OCI-LY7 (cell line): Measurements from ENCODE around the gene PIGQ. TPM values are rescaled to one million over a fixed set of nuclear protein-coding genes. Genes with fewer than 3 reads are reported as not detected.

ENCODE experiments used
- BruUV-seq: library from RNA; stranded (reverse); fragments of 400-500 nt; replicated peaks from 2 replicates; lab custom pipeline; 2021; lab: Mats Ljungman, UMichigan
- CTCF ChIA-PET: fragments of 300-600 bp; sonication (Branson Sonifier 250); formaldehyde crosslinking; loops from one replicate; lab custom pipeline; 2022; ENCODE audit warnings: antibody characterized with exemption; ENCODE audit not compliant: unreplicated experiment; lab: Charles Lee
- POLR2A ChIA-PET: fragments of 300-600 bp; sonication (Branson Sonifier 250); formaldehyde crosslinking; loops from one replicate; lab custom pipeline; 2022; ENCODE audit warnings: antibody characterized with exemption; lab: Charles Lee
- DNase-seq: peaks from one replicate; pipeline ENCODE4 v3.0.0-alpha.2; 2015; ENCODE audit warnings: low spot score
- H2AFZ ChIP-seq: fragments of 200-600 bp; sonication (generic), shearing (Covaris generic); 2 replicates; pipeline ENCODE4 v1.6.1; 2014; ENCODE audit warnings: mild to moderate bottlenecking, antibody characterized with exemption, low read length, moderate library complexity
- H3K27ac ChIP-seq: fragments of 200-600 bp; sonication (generic); 2 replicates; pipeline ENCODE4 v1.5.1; 2014; ENCODE audit warnings: mixed run types, low read depth, mild to moderate bottlenecking, moderate library complexity, low read length, inconsistent platforms; ENCODE audit not compliant: poor library complexity, severe bottlenecking
- H3K36me3 ChIP-seq: fragments of 200-600 bp; sonication (generic); 2 replicates; pipeline ENCODE4 v1.6.1; 2014; ENCODE audit warnings: mild to moderate bottlenecking, antibody characterized with exemption, low read length, moderate library complexity, mixed read lengths; ENCODE audit not compliant: insufficient read depth
- H3K4me1 ChIP-seq: fragments of 200-600 bp; sonication (generic); 2 replicates; pipeline ENCODE4 v1.5.1; 2014; ENCODE audit warnings: mild to moderate bottlenecking, low read length; ENCODE audit not compliant: insufficient read depth, poor library complexity, severe bottlenecking
- H3K4me2 ChIP-seq: fragments of 200-600 bp; sonication (generic); 2 replicates; pipeline ENCODE4 v1.6.1; 2014; ENCODE audit warnings: mild to moderate bottlenecking, low read length
- H3K4me3 ChIP-seq: fragments of 200-600 bp; sonication (generic); 2 replicates; pipeline ENCODE4 v1.5.1; 2014; ENCODE audit warnings: mild to moderate bottlenecking, low read depth, low read length; ENCODE audit not compliant: poor library complexity, severe bottlenecking
- H3K79me2 ChIP-seq: fragments of 200-600 bp; sonication (generic); 2 replicates; pipeline ENCODE4 v1.6.1; 2016; ENCODE audit warnings: low read depth, mild to moderate bottlenecking, low read length, moderate library complexity, mixed read lengths; ENCODE audit not compliant: insufficient read depth
- H3K9me2 ChIP-seq: fragments of 200-600 bp; sonication (generic); 2 replicates; pipeline ENCODE4 v1.6.1; 2016; ENCODE audit warnings: mild to moderate bottlenecking, low read length, mixed read lengths; ENCODE audit not compliant: insufficient read depth
- H3K9me3 ChIP-seq: fragments of 200-600 bp; sonication (generic); 2 replicates; pipeline ENCODE4 v1.6.1; 2014; ENCODE audit warnings: mild to moderate bottlenecking, mixed run types, low read length, mixed read lengths
- H4K20me1 ChIP-seq: fragments of 200-600 bp; sonication (generic); 2 replicates; pipeline ENCODE4 v1.6.1; 2014; ENCODE audit warnings: mild to moderate bottlenecking, antibody characterized with exemption, low read length, moderate library complexity, mixed read lengths; ENCODE audit not compliant: insufficient read depth
- EZH2phosphoT487 ChIP-seq: fragments of 200-600 bp; sonication (generic); IDR thresholded peaks from 2 replicates; pipeline ENCODE4 v1.6.1; 2018; ENCODE audit warnings: low read depth, borderline replicate concordance, mild to moderate bottlenecking, mixed run types, antibody characterized with exemption, low read length, moderate library complexity, mixed read lengths
- intact Hi-C: fragments of 100-400 bp; cut with micrococcal nuclease; formaldehyde crosslinking; loops from one replicate; pipeline ENCODE4 v1.10.0; 2022; ENCODE audit not compliant: unreplicated experiment
- total RNA-seq, 2 experiments: library from RNA; depleted of rRNA in 1 of 2; stranded (reverse); fragments of >200 nt in 1 of 2; shearing (Covaris generic) in 1 of 2; gene quantifications; 2 replicates each; pipeline ENCODE4 v1.2.3, GENCODE V29; 2014 to 2022
- TF ChIP-seq, protein P1 (sequence below): fragments of 200-600 bp; sonication (generic); conservative IDR thresholded peaks from 2 replicates; pipeline ENCODE4 v1.5.1; 2014; ENCODE audit warnings: mild to moderate bottlenecking, antibody characterized with exemption, low read length, moderate library complexity, mixed read lengths

Gene PIGQ
- total RNA-seq, 2 experiments from 2014 or later: 39.0 to 54.2 TPM

DNA sequence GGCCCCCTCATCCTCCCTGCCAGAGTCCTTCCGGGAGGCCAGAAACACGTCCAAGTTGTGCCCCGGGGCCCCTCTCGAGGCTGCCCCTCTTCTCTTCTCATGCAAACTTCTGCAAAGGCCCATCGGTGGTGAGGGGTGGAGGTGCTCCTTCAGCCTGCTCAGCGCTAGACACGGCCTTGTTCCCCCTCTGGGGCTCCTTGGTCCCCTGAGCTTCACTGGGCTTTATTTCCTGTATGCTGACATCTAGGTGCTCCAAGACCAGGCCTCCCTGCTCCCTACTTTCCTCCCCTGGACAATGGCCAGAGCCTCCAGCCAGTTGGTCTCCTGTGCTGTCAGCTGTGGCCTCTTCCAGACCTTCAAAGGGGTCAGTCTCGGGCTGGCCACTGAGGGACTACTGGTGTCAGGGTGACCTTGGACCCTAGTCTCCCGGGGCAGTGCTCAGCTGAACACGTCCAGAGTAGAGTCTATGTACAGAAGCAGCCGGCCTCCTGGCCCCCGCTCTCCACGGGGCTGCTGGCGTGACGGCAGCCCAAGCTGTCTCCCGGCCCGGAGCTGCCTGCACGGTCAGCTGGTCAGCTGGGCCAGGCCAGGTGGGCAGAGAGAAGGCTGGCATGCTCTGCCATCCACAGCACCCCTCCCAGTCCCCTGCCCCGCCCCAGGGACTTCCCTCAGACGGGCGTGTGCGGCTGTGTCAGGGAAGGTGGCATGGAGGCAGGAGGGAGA is 11.3 kb upstream of the PIGQ start:
- ChIA-PET CTCF (no interaction called here), POLR2A (no interaction called here)
- Histone ChIP-seq H3K9me3 (no peaks in the 10 kb centered on the region), H3K9me2 (no peaks in the 10 kb centered on the region), H3K4me3 (no peak overlapping the region), H3K79me2 (no peaks in the 10 kb centered on the region), H3K36me3 (no peaks in the 10 kb centered on the region), H3K27ac (no peak overlapping the region), H3K4me2 (no peak overlapping the region), H3K4me1 (no peaks in the 10 kb centered on the region), H2AFZ (no peak overlapping the region), H4K20me1 (no peaks in the 10 kb centered on the region)
- TF ChIP-seq EZH2phosphoT487: no peak
- TF ChIP-seq, protein P1, sequence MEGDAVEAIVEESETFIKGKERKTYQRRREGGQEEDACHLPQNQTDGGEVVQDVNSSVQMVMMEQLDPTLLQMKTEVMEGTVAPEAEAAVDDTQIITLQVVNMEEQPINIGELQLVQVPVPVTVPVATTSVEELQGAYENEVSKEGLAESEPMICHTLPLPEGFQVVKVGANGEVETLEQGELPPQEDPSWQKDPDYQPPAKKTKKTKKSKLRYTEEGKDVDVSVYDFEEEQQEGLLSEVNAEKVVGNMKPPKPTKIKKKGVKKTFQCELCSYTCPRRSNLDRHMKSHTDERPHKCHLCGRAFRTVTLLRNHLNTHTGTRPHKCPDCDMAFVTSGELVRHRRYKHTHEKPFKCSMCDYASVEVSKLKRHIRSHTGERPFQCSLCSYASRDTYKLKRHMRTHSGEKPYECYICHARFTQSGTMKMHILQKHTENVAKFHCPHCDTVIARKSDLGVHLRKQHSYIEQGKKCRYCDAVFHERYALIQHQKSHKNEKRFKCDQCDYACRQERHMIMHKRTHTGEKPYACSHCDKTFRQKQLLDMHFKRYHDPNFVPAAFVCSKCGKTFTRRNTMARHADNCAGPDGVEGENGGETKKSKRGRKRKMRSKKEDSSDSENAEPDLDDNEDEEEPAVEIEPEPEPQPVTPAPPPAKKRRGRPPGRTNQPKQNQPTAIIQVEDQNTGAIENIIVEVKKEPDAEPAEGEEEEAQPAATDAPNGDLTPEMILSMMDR: no peak
- BruUV-seq: no TSS peak
- intact Hi-C loops: no loop called here
- DNase-seq: no peak

GRCh38 chr16:559021-559380 is 10.8 kb upstream of the PIGQ start:
- BruUV-seq: no TSS peak
- Histone ChIP-seq H3K9me2 (no peaks in the 10 kb centered on the region), H3K4me1 (no peaks in the 10 kb centered on the region), H3K9me3 (no peaks in the 10 kb centered on the region), H2AFZ (no peak overlapping the region), H4K20me1 (no peaks in the 10 kb centered on the region), H3K27ac (no peak overlapping the region), H3K4me3 (no peak overlapping the region), H3K4me2 (no peak overlapping the region), H3K79me2 (no peaks in the 10 kb centered on the region), H3K36me3 (no peaks in the 10 kb centered on the region)
- ChIA-PET POLR2A (no interaction called here), CTCF (no interaction called here)
- TF ChIP-seq, protein P1: no peak
- TF ChIP-seq EZH2phosphoT487: no peak
- intact Hi-C loops: no loop called here
- DNase-seq: no peak

GRCh38 chr16:559411-560203 is 10.2 kb upstream of the PIGQ start:
- H4K20me1 ChIP-seq: no peaks in the 10 kb centered on the region
- DNase-seq: no peak
- H3K4me2 ChIP-seq: no peak overlapping the region
- no peak overlapping the region for H3K4me3 ChIP-seq
- no peak for TF ChIP-seq EZH2phosphoT487
- TF ChIP-seq, protein P1: no peak
- no peaks in the 10 kb centered on the region for H3K4me1 ChIP-seq
- no peak overlapping the region for H2AFZ ChIP-seq
- no peaks in the 10 kb centered on the region for H3K79me2 ChIP-seq
- POLR2A ChIA-PET: no interaction called here
- no TSS peak for BruUV-seq
- H3K9me2 ChIP-seq: no peaks in the 10 kb centered on the region
- CTCF ChIA-PET: no interaction called here
- intact Hi-C loops: no loop called here
- H3K27ac ChIP-seq: no peak overlapping the region
- H3K36me3 ChIP-seq: no peaks in the 10 kb centered on the region
- H3K9me3 ChIP-seq: no peaks in the 10 kb centered on the region
